Measurements from ENCODE around the gene IFNA5.

Gene IFNA5

DNA sequence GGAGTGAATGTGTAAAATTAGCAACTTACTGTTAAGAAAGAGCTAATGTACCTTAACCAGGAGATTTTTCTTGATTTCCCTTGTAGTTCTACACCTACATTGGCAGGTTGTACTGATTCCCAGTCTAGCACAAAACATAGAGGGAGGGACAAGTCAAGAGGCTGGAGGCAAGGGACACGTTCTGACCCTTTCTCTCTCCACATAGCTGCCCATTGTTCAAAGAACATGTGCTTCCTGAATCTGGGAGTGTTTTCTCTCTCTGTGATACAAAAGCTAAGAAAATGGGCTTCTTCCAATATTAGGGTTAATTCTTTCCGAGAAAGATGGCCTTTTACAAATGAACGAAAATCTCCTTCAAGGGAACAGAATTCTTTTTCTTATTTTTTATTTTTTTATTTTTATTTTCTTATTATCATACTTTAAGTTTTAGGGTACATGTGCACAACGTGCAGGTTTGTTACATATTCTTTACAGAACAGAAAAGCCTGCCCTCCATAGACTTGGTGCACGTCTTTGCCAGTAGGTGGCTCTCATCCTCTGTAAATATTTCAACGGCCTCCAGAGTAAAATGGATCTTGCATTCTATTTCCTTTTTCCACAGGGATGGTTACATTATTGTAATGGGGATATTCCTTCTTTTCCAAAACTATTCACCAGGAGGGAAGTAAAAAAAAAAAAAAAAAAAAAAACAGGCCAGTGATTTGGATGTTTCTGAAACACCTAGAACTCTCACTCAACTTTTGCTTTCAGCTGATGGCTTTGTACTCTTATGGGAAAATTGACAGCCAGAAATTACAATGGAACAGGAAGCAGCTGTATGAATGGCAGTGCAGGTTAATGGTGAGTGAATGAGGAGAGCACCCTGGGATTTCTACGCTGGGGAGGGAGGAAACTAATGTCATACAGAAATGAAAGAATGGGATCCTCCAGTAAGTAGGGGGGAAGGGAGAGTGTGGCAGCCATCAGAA, 13.1 kb upstream of the IFNA5 start:
- H3K4me3 ChIP-seq (ENCODE audit: low read length) = no peak overlapping the region
- H3K27me3 ChIP-seq (replicated peaks; ENCODE audit: insufficient read depth, low read length) = no peaks in the 10 kb centered on the region
- H3K79me2 ChIP-seq (ENCODE audit: low read length) = no peaks in the 10 kb centered on the region
- H3K4me2 ChIP-seq (ENCODE audit: low read depth, low read length) = no peak overlapping the region
- TF ChIP-seq, protein P1, sequence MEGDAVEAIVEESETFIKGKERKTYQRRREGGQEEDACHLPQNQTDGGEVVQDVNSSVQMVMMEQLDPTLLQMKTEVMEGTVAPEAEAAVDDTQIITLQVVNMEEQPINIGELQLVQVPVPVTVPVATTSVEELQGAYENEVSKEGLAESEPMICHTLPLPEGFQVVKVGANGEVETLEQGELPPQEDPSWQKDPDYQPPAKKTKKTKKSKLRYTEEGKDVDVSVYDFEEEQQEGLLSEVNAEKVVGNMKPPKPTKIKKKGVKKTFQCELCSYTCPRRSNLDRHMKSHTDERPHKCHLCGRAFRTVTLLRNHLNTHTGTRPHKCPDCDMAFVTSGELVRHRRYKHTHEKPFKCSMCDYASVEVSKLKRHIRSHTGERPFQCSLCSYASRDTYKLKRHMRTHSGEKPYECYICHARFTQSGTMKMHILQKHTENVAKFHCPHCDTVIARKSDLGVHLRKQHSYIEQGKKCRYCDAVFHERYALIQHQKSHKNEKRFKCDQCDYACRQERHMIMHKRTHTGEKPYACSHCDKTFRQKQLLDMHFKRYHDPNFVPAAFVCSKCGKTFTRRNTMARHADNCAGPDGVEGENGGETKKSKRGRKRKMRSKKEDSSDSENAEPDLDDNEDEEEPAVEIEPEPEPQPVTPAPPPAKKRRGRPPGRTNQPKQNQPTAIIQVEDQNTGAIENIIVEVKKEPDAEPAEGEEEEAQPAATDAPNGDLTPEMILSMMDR (IDR thresholded peaks at IDR 0.05; ENCODE audit: low read length) = peak; percentile 30
- TF ChIP-seq EZH2phosphoT487 (IDR thresholded peaks at IDR 0.05; ENCODE audit: low read length) = no peak
- no peaks in the 10 kb centered on the region for H3K9me3 ChIP-seq (replicated peaks; ENCODE audit: insufficient read depth, low read length)
- H3K36me3 ChIP-seq (replicated peaks; ENCODE audit: insufficient read depth, low read length) = no peaks in the 10 kb centered on the region
- no peak overlapping the region for H2AFZ ChIP-seq (ENCODE audit: low read length)
- no peak overlapping the region for H3K27ac ChIP-seq (ENCODE audit: low read length)
- H3K9me2 ChIP-seq (replicated peaks; ENCODE audit: insufficient read depth, low read length) = no peaks in the 10 kb centered on the region
- no peaks in the 10 kb centered on the region for H4K20me1 ChIP-seq (ENCODE audit: insufficient read depth, low read length)
- H3K9ac ChIP-seq (ENCODE audit: low read length) = no peak overlapping the region
- no peaks in the 10 kb centered on the region for H3K4me1 ChIP-seq (ENCODE audit: low read length)
- H3F3A ChIP-seq (ENCODE audit: insufficient read depth, low read length) = no peaks in the 10 kb centered on the region
- peak; percentile 11 for DNase-seq

DNA sequence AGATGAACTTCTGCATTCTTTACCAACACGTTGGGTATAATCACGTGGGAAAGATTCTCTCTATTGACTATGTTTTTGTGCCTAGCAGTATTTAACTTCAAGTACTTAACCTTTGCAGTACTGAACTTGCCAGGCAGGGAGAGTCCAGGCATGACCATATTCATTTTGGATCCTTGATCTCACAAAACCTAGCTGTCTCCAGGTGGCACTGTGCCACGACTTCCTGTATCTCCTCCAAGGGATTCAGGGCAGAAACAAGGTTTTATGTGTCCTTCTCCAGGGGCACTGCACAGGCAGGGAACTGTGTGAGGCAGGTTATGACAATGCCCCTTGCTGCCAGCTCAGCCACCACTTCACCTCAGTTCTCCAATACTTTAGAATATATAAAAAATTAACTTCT, 11.7 kb upstream of the IFNA5 start:
- no peaks in the 10 kb centered on the region for H3K36me3 ChIP-seq (replicated peaks; ENCODE audit: insufficient read depth, low read length)
- H3F3A ChIP-seq (ENCODE audit: insufficient read depth, low read length) = no peaks in the 10 kb centered on the region
- TF ChIP-seq EZH2phosphoT487 (IDR thresholded peaks at IDR 0.05; ENCODE audit: low read length) (no peak), EZH2 (optimal IDR thresholded peaks at IDR 0.05; ENCODE audit: low read depth, low read length) (no peak)
- TF ChIP-seq, protein P1 (IDR thresholded peaks at IDR 0.05; ENCODE audit: low read length) = no peak
- H3K4me1 ChIP-seq (ENCODE audit: low read length) = no peaks in the 10 kb centered on the region
- DNase-seq = no peak
- no peaks in the 10 kb centered on the region for H3K9me2 ChIP-seq (replicated peaks; ENCODE audit: insufficient read depth, low read length)
- no peak overlapping the region for H3K4me2 ChIP-seq (ENCODE audit: low read depth, low read length)
- no peak overlapping the region for H3K9ac ChIP-seq (ENCODE audit: low read length)
- no peak overlapping the region for H3K27ac ChIP-seq (ENCODE audit: low read length)
- H3K79me2 ChIP-seq (ENCODE audit: low read length) = no peaks in the 10 kb centered on the region
- no peaks in the 10 kb centered on the region for H4K20me1 ChIP-seq (ENCODE audit: insufficient read depth, low read length)
- no peak overlapping the region for H2AFZ ChIP-seq (ENCODE audit: low read length)
- H3K4me3 ChIP-seq (ENCODE audit: low read length) = no peak overlapping the region
- H3K9me3 ChIP-seq (replicated peaks; ENCODE audit: insufficient read depth, low read length) = no peaks in the 10 kb centered on the region
- no peaks in the 10 kb centered on the region for H3K27me3 ChIP-seq (replicated peaks; ENCODE audit: insufficient read depth, low read length)

DNA sequence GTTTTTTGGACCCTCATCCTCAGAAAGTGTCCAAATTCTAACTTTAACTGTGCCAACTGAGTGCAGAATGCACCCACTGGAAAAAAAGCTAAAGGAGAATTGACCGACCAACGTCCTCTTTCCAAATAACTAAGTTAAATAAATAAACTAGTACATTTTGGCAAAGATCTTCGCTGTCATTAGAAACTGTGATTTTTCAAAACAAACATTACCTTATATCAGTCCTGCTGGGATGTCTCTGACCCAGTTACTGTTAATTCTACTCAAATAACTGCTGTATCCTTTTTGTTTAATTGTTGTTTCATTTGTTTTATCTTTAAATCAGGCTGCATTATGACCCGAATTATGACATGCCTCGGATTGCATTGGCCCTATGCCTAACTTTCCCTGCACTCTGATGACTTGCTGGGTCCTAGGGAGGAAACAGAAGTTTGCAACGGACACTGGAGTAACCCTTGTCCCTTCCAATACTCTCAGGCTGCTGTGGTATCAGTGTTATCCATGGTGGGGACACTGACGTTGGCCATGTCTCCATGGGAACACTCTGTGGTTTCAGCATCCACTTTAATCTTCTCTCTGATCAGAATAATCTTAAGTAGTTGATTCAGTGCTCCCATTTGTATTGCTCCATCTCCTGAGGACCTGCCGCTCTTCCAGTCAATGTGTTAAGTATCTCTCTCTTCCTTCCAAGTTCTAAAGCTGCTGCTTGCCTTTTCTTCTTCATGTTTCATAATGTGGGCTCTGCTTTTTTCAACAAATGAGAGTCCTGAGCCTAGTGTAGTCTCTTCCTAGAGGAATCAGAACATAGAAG, 11.1 kb upstream of the IFNA5 start:
- H3K9me3 ChIP-seq (replicated peaks; ENCODE audit: insufficient read depth, low read length) = no peaks in the 10 kb centered on the region
- no peaks in the 10 kb centered on the region for H4K20me1 ChIP-seq (ENCODE audit: insufficient read depth, low read length)
- H3K4me1 ChIP-seq (ENCODE audit: low read length) = no peaks in the 10 kb centered on the region
- no peaks in the 10 kb centered on the region for H3F3A ChIP-seq (ENCODE audit: insufficient read depth, low read length)
- H3K9ac ChIP-seq (ENCODE audit: low read length) = no peak overlapping the region
- no peak overlapping the region for H3K4me3 ChIP-seq (ENCODE audit: low read length)
- no peaks in the 10 kb centered on the region for H3K9me2 ChIP-seq (replicated peaks; ENCODE audit: insufficient read depth, low read length)
- DNase-seq = no peak
- H3K79me2 ChIP-seq (ENCODE audit: low read length) = no peaks in the 10 kb centered on the region
- H3K36me3 ChIP-seq (replicated peaks; ENCODE audit: insufficient read depth, low read length) = no peaks in the 10 kb centered on the region
- TF ChIP-seq, protein P1 (IDR thresholded peaks at IDR 0.05; ENCODE audit: low read length) = no peak
- no peak for TF ChIP-seq EZH2 (optimal IDR thresholded peaks at IDR 0.05; ENCODE audit: low read depth, low read length)
- TF ChIP-seq EZH2phosphoT487 (IDR thresholded peaks at IDR 0.05; ENCODE audit: low read length) = no peak
- H3K27me3 ChIP-seq (replicated peaks; ENCODE audit: insufficient read depth, low read length) = no peaks in the 10 kb centered on the region
- no peak overlapping the region for H3K4me2 ChIP-seq (ENCODE audit: low read depth, low read length)
- H3K27ac ChIP-seq (ENCODE audit: low read length) = no peak overlapping the region
- no peak overlapping the region for H2AFZ ChIP-seq (ENCODE audit: low read length)
